Measurements from ENCODE around the gene COP1.

GRCh38 chr1:175922254-175922881, 284.7 kb downstream of the COP1 start:
- TF ChIP-seq, protein P1, sequence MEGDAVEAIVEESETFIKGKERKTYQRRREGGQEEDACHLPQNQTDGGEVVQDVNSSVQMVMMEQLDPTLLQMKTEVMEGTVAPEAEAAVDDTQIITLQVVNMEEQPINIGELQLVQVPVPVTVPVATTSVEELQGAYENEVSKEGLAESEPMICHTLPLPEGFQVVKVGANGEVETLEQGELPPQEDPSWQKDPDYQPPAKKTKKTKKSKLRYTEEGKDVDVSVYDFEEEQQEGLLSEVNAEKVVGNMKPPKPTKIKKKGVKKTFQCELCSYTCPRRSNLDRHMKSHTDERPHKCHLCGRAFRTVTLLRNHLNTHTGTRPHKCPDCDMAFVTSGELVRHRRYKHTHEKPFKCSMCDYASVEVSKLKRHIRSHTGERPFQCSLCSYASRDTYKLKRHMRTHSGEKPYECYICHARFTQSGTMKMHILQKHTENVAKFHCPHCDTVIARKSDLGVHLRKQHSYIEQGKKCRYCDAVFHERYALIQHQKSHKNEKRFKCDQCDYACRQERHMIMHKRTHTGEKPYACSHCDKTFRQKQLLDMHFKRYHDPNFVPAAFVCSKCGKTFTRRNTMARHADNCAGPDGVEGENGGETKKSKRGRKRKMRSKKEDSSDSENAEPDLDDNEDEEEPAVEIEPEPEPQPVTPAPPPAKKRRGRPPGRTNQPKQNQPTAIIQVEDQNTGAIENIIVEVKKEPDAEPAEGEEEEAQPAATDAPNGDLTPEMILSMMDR (IDR thresholded peaks at IDR 0.05): no peak
- no peak for TF ChIP-seq POLR2A (IDR thresholded peaks at IDR 0.05)

Data from upper lobe of left lung (tissue), 4 donors.